GM23248 (cell line): ENCODE measurements around the gene RAB6B.

Experiments
- EZH2 ChIP-seq: fragments of 200-600 bp; sonication (generic); IDR thresholded peaks from 2 replicates; pipeline ENCODE4 v1.6.1; 2018; ENCODE audit warnings: antibody characterized with exemption, mild to moderate bottlenecking; ENCODE audit not compliant: insufficient read depth, poor library complexity, severe bottlenecking
- EZH2phosphoT487 ChIP-seq: fragments of 200-600 bp; sonication (generic); IDR thresholded peaks from 2 replicates; pipeline ENCODE4 v1.6.1; 2018; ENCODE audit warnings: antibody characterized with exemption, moderate library complexity, mild to moderate bottlenecking, low read depth; ENCODE audit not compliant: insufficient read depth

- TF ChIP-seq EZH2phosphoT487 = no peak
- TF ChIP-seq EZH2 = no peak
These were observed 59.7 kb downstream of the RAB6B start for GRCh38 chr3:133835961-133836360.
